ENCODE results near the gene SETD3.
A peak's percentile ranks its signal among the peaks of the same experiment; 100 is the strongest.

The SETD3 gene

GRCh38 chr14:99416909-99417308 lies 63.8 kb downstream of the SETD3 start:
- no peak for TF ChIP-seq YY1 (IDR thresholded peaks at IDR 0.05; ENCODE audit: low read depth)
- TF ChIP-seq CEBPB (IDR thresholded peaks at IDR 0.05) = no peak
- TF ChIP-seq REST (IDR thresholded peaks at IDR 0.05; ENCODE audit: low read depth) = no peak
- no peak for TF ChIP-seq FOXM1 (IDR thresholded peaks at IDR 0.05; ENCODE audit: borderline replicate concordance, low read depth)

- TF ChIP-seq NFIC (IDR thresholded peaks at IDR 0.05) (no peak), RAD21 (IDR thresholded peaks at IDR 0.05; ENCODE audit: low read depth) (peak; percentile 81), USF1 (IDR thresholded peaks at IDR 0.05) (no peak), EGR1 (IDR thresholded peaks at IDR 0.05) (no peak)
Observed at GRCh38 chr14:99415496-99416281, 65.0 kb downstream of the SETD3 start.

- TF ChIP-seq EP300 (IDR thresholded peaks at IDR 0.05; ENCODE audit: borderline replicate concordance) (no peak), TEAD4 (IDR thresholded peaks at IDR 0.05) (no peak), FOXM1 (IDR thresholded peaks at IDR 0.05; ENCODE audit: borderline replicate concordance, low read depth) (no peak), CREB1 (IDR thresholded peaks at IDR 0.05; ENCODE audit: low read depth) (no peak), ZBTB7A (IDR thresholded peaks at IDR 0.05; ENCODE audit: low read depth) (no peak), TAF1 (IDR thresholded peaks at IDR 0.05; ENCODE audit: low read depth) (no peak), RAD21 (IDR thresholded peaks at IDR 0.05; ENCODE audit: low read depth) (no peak), NFIC (IDR thresholded peaks at IDR 0.05) (no peak), CEBPB (IDR thresholded peaks at IDR 0.05) (no peak), EGR1 (IDR thresholded peaks at IDR 0.05) (no peak), TCF12 (IDR thresholded peaks at IDR 0.05; ENCODE audit: low read depth) (no peak), REST (IDR thresholded peaks at IDR 0.05; ENCODE audit: low read depth) (no peak), YY1 (IDR thresholded peaks at IDR 0.05; ENCODE audit: low read depth) (no peak)
Observed at GRCh38 chr14:99413911-99414310, 66.7 kb downstream of the SETD3 start.

GRCh38 chr14:99413172-99413571 lies 67.5 kb downstream of the SETD3 start:
- TF ChIP-seq REST (IDR thresholded peaks at IDR 0.05; ENCODE audit: low read depth) = no peak
- TF ChIP-seq TEAD4 (IDR thresholded peaks at IDR 0.05) = no peak
- TF ChIP-seq RAD21 (IDR thresholded peaks at IDR 0.05; ENCODE audit: low read depth) = no peak
- no peak for TF ChIP-seq FOXM1 (IDR thresholded peaks at IDR 0.05; ENCODE audit: borderline replicate concordance, low read depth)
- TF ChIP-seq TAF1 (IDR thresholded peaks at IDR 0.05; ENCODE audit: low read depth) = no peak
- no peak for TF ChIP-seq EP300 (IDR thresholded peaks at IDR 0.05; ENCODE audit: borderline replicate concordance)
- TF ChIP-seq EGR1 (IDR thresholded peaks at IDR 0.05) = no peak
- TF ChIP-seq USF1 (IDR thresholded peaks at IDR 0.05) = no peak
- no peak for TF ChIP-seq ZBTB7A (IDR thresholded peaks at IDR 0.05; ENCODE audit: low read depth)
- TF ChIP-seq NFIC (IDR thresholded peaks at IDR 0.05) = no peak
- no peak for TF ChIP-seq TCF12 (IDR thresholded peaks at IDR 0.05; ENCODE audit: low read depth)
- no peak for TF ChIP-seq CREB1 (IDR thresholded peaks at IDR 0.05; ENCODE audit: low read depth)
- TF ChIP-seq MAX (IDR thresholded peaks at IDR 0.05) = no peak
- TF ChIP-seq YY1 (IDR thresholded peaks at IDR 0.05; ENCODE audit: low read depth) = no peak

Measured in Ishikawa (cell line).